Sigmoid colon (tissue), 7 donors: Measurements from ENCODE around the gene CLIC3. TPM values are rescaled to one million over a fixed set of nuclear protein-coding genes. Genes with fewer than 3 reads are reported as not detected.
A peak's percentile ranks its signal among the peaks of the same experiment; 100 is the strongest.

ENCODE experiments used
- DNase-seq: peaks from one replicate; pipeline ENCODE4 v3.0.0-alpha.2; 2019
- H3K27ac ChIP-seq, 4 donors: fragments of 200-600 bp; sonication (generic); one replicate each; pipeline ENCODE4 v1.5.1; 2016 to 2019; ENCODE audit warnings: mild to moderate bottlenecking in 1 of 4
- H3K27me3 ChIP-seq, 3 donors: fragments of 200-600 bp; sonication (generic); one replicate each; pipeline ENCODE4 v1.5.1; 2019; ENCODE audit warnings: mild to moderate bottlenecking in 1 of 3
- H3K36me3 ChIP-seq, 4 donors: fragments of 200-600 bp; sonication (generic); one replicate each; pipeline ENCODE4 v1.5.1; 2016 to 2019
- H3K4me1 ChIP-seq, 4 donors: fragments of 200-600 bp; sonication (generic); one replicate each; pipeline ENCODE4 v1.5.1; 2017 to 2019
- H3K4me3 ChIP-seq, 4 donors: fragments of 200-600 bp; sonication (generic); one replicate each; pipeline ENCODE4 v1.5.1; 2017 to 2019; ENCODE audit warnings: mild to moderate bottlenecking in 2 of 4, moderate library complexity in 1 of 4
- H3K9me3 ChIP-seq, 4 donors: fragments of 200-600 bp in 3 of 4; sonication (generic) in 3 of 4; one replicate each; pipeline versions ENCODE4 v1.5.1 to v1.6.1; 2013 to 2019
- EP300 ChIP-seq, 4 donors: sonication (generic); formaldehyde crosslinking; IDR thresholded peaks; one replicate each; pipeline ENCODE4 v1.6.1; 2017; ENCODE audit warnings: antibody characterized with exemption in 4 of 4
- POLR2A ChIP-seq, 2 donors: fragments of 450-650 bp; IDR thresholded peaks; one replicate each; pipeline ENCODE4 v1.6.1; 2016; ENCODE audit warnings: antibody characterized with exemption in 2 of 2, mild to moderate bottlenecking in 2 of 2, moderate library complexity in 2 of 2
- POLR2AphosphoS5 ChIP-seq, 4 donors: sonication (generic); formaldehyde crosslinking; IDR thresholded peaks; one replicate each; pipeline ENCODE4 v1.6.1; 2017; ENCODE audit warnings: antibody characterized with exemption in 4 of 4
- WGBS, 2 donors: extraction: QIAGEN DNeasy Blood & Tissue Kit; methylation state at CpG; one replicate each; pipeline ENCODE4 v1.1.7; 2013; 5-methylcytosine and 5-hydroxymethylcytosine counted together
- intact Hi-C: fragments of 100-400 bp; cut with DNase I; formaldehyde crosslinking; loops from one replicate; pipeline ENCODE4 v1.15.1; 2023
- polyA plus RNA-seq, 3 donors: library from polyadenylated mRNA; stranded (reverse); fragments of 200-250 nt; gene quantifications; one replicate each; pipeline ENCODE4 v1.2.3, GENCODE V29; 2013
- total RNA-seq, 4 donors: library from RNA; depleted of rRNA; stranded (reverse); fragments of >200 nt; gene quantifications; one replicate each; pipeline ENCODE4 v1.1.0, GENCODE V29; 2016
- TF ChIP-seq, protein P1 (sequence below), 4 experiments: fragments of 450-650 bp in 3 of 4; fragments of 200-600 bp in 1 of 4; IDR thresholded peaks; one replicate each; pipeline ENCODE4 v1.5.1; 2016 to 2019; ENCODE audit warnings: antibody characterized with exemption in 4 of 4, mild to moderate bottlenecking in 3 of 4, moderate library complexity in 2 of 4
- donor health status: healthy with polysubstance abuse.
- donor health status: Bipolar disorder and iron deficiency.
- donor health status: healthy.

Gene CLIC3
- total and polyA plus RNA-seq, 7 donors = 1.4 to 4.7 TPM; not detected in 5

DNA sequence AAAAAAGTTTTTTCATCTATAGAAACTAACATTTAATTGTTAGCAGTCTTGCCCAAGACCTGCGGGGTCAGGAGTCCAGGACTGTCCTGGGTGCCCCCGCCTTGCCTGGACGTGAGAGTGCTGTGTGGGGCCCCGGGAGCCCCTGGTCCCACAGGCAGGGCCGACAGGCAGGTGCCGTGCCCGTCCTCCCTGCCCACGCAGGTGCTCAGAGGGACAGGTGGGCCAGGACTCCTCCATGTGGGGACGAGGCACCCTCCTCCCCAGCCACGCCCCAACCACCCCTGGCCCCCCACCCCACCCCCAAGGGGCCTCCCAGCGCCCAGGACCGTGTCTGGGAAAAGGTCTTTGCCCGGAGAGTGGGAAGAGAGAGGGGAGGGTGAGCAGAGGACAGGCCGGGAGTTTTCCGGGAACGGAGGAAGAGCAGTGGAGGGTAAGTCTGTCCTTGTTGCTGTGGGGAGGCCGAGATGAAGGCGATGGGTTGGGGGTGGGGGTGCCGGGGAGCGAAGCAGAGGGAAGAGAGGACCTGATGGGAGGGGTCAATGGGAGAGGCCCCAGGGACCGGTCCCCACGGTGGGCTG is 47.0 kb downstream of the CLIC3 start:
- H3K36me3 ChIP-seq = no peaks in the 10 kb centered on the region
- TF ChIP-seq POLR2A (IDR thresholded peaks at IDR 0.05) (no peak), EP300 (IDR thresholded peaks at IDR 0.05) (no peak), POLR2AphosphoS5 (IDR thresholded peaks at IDR 0.05) (no peak)
- TF ChIP-seq, protein P1, sequence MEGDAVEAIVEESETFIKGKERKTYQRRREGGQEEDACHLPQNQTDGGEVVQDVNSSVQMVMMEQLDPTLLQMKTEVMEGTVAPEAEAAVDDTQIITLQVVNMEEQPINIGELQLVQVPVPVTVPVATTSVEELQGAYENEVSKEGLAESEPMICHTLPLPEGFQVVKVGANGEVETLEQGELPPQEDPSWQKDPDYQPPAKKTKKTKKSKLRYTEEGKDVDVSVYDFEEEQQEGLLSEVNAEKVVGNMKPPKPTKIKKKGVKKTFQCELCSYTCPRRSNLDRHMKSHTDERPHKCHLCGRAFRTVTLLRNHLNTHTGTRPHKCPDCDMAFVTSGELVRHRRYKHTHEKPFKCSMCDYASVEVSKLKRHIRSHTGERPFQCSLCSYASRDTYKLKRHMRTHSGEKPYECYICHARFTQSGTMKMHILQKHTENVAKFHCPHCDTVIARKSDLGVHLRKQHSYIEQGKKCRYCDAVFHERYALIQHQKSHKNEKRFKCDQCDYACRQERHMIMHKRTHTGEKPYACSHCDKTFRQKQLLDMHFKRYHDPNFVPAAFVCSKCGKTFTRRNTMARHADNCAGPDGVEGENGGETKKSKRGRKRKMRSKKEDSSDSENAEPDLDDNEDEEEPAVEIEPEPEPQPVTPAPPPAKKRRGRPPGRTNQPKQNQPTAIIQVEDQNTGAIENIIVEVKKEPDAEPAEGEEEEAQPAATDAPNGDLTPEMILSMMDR (IDR thresholded peaks at IDR 0.05) = no peak
- H3K27me3 ChIP-seq = no peaks in the 10 kb centered on the region
- H3K9me3 ChIP-seq = no peaks in the 10 kb centered on the region
- peak overlapping the region; percentile 60 to 82 (median 66) for H3K4me3 ChIP-seq
- no peak for DNase-seq
- 5 to 12% methylated on average over 21 to 22 of the region's 22 CpGs for WGBS, 2 donors
- H3K27ac ChIP-seq = peak overlapping the region; percentile 81 to 89 (median 86)
- intact Hi-C loops = loop anchor here (5.0 kb wide), 1 partner anchor 467 kb away; the partner anchor contains the start of gene SEC16A
- H3K4me1 ChIP-seq = peaks cover 0 to 23% (median 19%) of the 10 kb centered on the region in 4 donors

DNA sequence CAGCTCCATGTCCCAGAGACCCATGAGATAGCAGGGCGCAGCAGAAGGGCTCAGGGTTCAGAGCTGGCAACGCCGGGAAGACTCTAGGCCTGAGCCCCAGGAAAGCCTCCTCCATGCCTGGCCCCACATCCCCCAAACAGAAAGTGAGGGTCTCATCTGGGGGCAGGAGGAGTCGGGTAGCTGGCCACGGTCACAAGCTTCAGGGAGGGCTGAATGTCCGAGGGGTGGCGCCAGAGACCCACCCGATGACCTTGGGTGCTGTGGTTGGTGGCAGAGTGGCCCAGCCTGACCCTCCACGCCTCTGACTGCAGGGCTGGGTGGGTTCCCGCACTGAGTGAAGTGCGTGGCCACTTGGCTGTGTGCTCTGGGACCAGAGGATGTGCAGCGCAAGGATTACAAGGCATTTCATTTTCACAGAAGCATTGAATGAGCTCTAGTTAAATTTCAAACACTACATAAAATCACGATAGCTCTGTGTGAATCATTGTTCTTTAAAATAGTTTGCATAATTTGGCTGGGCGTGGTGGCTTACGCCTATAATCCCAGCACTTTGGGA is 48.3 kb downstream of the CLIC3 start:
- DNase-seq = peak; percentile 62
- 12 to 44% methylated on average over 15 of the region's 15 CpGs for WGBS, 2 donors
- intact Hi-C loops = loop anchor here (5.0 kb wide), 1 partner anchor 466 kb away; the partner anchor contains the start of gene SEC16A
- Histone ChIP-seq H3K36me3 (peaks cover 0 to 1% (median under 1%) of the 10 kb centered on the region in 4 donors), H3K4me3 (no peak overlapping the region), H3K27ac (no peak overlapping the region), H3K4me1 (peaks cover 0 to 32% (median 27%) of the 10 kb centered on the region in 4 donors), H3K9me3 (no peaks in the 10 kb centered on the region), H3K27me3 (no peaks in the 10 kb centered on the region)
- no peak for TF ChIP-seq POLR2AphosphoS5 (IDR thresholded peaks at IDR 0.05)
- TF ChIP-seq, protein P1 (IDR thresholded peaks at IDR 0.05) = peak in 1 of 4 experiments; percentile 22
- no peak for TF ChIP-seq POLR2A (IDR thresholded peaks at IDR 0.05)

DNA sequence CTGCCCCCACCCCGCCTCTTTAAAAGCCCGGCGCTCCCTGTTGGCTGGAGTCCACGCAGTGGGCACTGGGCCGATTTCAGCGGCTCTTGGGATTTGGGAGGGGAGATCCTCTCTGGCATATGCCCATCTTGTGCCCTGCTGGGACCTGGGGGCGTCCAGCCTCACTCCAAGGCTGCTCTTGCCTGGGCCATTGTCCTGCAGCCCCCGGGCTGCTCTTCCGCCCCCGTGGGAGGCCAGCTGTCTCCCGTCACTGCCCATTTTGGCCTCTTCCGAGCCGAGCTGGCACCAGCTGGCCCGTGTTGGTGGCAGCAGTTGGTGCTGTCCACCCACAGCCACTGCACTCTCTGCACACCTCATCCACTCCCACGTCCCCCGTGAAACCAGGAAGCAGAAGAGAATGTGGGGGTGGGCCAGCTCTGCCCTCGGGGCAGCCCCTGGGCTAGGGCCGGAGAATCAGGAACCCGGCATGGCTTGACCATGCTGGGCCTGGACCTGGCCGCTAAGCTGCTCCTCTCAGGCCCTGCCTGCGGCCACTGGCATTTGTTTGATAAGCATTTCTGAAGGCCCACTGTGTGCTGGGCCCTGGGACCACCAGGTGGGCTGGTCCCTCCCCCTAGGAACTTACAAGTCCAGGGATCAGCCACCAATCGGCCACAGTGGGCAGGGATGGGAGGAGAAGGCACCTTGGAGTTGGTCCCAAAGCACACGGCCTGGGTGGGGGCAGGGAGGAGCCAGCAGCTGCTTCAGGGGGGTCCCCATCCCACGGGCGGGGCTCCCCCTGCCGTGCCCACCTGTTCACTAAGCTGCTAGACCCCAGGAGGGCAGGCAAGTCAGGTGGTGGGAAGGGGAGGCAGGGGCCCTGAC is 49.1 kb downstream of the CLIC3 start:
- no peaks in the 10 kb centered on the region for H3K9me3 ChIP-seq
- H3K4me3 ChIP-seq = no peak overlapping the region
- intact Hi-C loops = loop anchor here (5.0 kb wide), 1 partner anchor 465 kb away; the partner anchor contains the start of gene SEC16A
- H3K27ac ChIP-seq = no peak overlapping the region
- peaks cover 0 to 40% (median 33%) of the 10 kb centered on the region in 4 donors for H3K4me1 ChIP-seq
- H3K27me3 ChIP-seq = no peaks in the 10 kb centered on the region
- WGBS, 2 donors = 46 to 76% methylated on average over 26 of the region's 26 CpGs
- peak; percentile 68 for DNase-seq
- TF ChIP-seq EP300 (IDR thresholded peaks at IDR 0.05) (no peak), POLR2A (IDR thresholded peaks at IDR 0.05) (no peak), POLR2AphosphoS5 (IDR thresholded peaks at IDR 0.05) (no peak)
- TF ChIP-seq, protein P1 (IDR thresholded peaks at IDR 0.05) = no peak
- H3K36me3 ChIP-seq = peaks cover 6 to 9% (median 8%) of the 10 kb centered on the region in 4 donors

DNA sequence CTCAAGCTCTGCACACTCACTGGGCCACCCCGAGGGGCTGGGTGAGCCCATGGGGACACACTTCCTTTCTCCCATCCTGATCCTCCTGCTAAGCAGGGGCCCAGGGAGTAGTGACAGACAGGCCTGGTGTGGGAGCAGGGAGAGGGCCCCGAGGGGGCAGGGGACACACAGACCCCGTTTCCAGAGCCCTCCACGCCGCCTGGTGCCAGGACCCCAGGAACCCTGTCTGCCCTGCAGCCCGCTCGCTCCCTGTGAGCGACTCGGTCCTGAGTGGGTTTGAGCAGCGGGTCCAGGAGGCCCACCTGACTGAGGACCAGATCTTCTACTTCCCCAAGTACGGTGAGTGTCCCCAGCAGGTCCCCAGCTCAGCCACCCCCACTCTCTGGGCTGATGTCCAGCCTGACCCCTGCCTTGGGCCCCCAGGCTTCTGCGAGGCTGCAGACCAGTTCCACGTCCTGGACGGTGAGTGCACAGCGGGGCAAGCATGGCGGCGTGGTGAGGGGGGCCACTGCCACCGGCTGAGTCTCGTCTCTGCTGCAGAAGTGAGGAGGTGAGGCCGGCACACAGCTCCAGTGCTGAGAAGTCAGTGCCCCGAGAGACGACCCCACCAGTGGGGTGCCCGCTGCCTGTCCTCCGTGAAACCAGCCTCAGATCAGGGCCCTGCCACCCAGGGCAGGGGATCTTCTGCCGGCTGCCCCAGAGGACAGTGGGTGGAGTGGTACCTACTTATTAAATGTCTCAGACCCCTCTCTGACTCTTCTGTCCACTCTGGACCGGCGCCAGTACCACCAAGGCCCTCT is 49.9 kb downstream of the CLIC3 start:
- intact Hi-C loops = loop anchor here (5.0 kb wide), 1 partner anchor 464 kb away; the partner anchor contains the start of gene SEC16A
- 81 to 88% methylated on average over 27 of the region's 27 CpGs for WGBS, 2 donors
- peaks cover 0 to 46% (median 34%) of the 10 kb centered on the region in 4 donors for H3K4me1 ChIP-seq

More for the DNA sequence above, 49.9 kb downstream of the CLIC3 start:
- H3K4me3 ChIP-seq = no peak overlapping the region
- TF ChIP-seq POLR2A (IDR thresholded peaks at IDR 0.05) = no peak
- TF ChIP-seq POLR2AphosphoS5 (IDR thresholded peaks at IDR 0.05) = no peak
- no peak for TF ChIP-seq EP300 (IDR thresholded peaks at IDR 0.05)
- TF ChIP-seq, protein P1 (IDR thresholded peaks at IDR 0.05) = no peak
- no peak overlapping the region for H3K27ac ChIP-seq
- H3K9me3 ChIP-seq = no peaks in the 10 kb centered on the region
- peaks cover 13 to 17% (median 16%) of the 10 kb centered on the region in 4 donors for H3K36me3 ChIP-seq
- H3K27me3 ChIP-seq = no peaks in the 10 kb centered on the region
- peak; percentile 68 for DNase-seq
